Measurements from ENCODE around the gene CCDC66.
"Not testable (repeated sequence)": the region's sequence is repeated elsewhere in the genome, so short reads cannot be mapped to it uniquely, and the experiment has no call there.

Gene CCDC66

DNA sequence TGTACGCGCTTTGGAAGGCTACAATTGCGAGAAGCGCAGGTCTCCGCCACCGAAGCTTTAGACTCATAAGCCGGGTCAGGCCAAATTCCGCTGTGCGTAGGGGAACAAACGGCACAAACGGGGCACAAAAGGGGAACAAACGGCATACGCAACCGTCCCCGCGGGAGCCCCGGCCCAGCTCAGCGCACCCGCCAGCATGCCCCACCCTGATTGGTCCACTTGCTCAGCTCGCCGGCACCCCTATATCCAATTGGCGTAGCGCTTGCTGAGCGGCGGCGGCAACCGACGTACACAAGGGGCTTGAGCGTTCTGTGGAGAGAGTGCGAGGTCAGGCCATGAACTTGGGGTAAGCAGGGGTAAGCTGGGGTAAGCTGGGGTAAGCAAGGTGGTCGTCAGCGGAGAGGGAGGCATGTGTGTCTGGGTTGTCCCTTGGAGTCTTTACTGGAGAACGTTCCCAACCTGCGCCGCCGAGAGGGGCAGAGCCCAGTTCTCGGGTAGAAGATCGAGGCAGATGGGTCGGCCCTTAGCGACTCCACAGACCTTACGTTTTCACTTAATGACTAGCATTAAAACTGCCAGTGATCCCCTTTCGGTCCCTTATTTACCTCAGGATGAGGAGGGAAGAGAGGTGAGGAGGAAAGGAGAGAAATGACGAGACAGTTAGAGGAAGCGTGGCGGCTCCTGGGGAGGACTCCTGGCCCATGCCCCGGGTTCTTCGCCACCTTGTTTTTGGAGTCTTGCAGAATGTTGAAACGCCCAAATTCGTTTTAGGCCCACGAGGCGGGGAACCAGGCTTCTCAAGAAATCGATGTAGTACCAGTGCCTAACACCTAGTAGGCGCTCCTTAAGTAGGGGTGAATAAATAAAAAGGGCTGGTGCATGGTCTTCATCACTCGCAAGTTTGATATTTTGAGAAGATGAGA is at the start of gene CCDC66:
CCDC66 (plus strand) TSS at position 268 of the 923 bp plus-strand sequence; CDS start at position 336, 68 bp downstream.
- peak; percentile 93 for DNase-seq

DNA sequence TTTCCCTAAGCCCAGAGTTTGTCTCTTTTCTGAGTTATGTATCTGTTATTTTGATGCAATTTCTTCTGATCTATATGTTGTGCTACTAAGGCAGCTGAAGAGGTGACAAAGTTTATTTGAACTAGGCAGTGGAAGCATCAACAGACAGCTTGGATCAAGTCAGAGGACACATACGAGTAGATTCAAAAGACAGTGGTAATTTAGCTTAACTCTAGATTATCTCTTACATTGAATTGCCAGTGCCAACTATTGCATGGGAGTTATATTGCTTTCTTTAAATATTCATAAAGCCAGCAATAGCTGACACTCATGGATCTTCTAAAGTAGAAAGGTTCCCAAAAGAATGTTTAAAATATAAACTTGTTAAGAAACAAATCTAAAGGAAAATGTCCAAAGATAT is 37.3 kb upstream of the CCDC66 start:
- DNase-seq = no peak

DNA sequence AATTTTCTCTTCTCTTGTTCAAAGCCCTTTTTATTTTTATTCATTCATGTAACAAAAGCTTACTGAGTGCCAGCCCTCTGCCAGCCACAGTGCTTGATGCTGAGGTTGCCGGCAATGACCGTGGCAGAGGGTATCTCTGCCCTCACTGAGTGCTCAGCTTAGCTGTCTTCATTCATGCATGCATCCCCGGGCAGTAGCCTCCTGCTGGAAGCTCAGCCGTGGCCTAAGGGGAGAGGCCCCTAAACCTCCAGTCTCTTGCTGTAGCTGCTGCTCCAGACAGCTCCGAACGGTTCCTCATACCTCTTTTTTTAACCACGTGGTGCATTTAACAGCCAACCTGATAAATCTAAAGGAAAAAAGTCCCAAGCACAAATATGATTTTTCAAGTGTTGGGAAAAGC is 34.6 kb upstream of the CCDC66 start:
- no peak for DNase-seq

DNA sequence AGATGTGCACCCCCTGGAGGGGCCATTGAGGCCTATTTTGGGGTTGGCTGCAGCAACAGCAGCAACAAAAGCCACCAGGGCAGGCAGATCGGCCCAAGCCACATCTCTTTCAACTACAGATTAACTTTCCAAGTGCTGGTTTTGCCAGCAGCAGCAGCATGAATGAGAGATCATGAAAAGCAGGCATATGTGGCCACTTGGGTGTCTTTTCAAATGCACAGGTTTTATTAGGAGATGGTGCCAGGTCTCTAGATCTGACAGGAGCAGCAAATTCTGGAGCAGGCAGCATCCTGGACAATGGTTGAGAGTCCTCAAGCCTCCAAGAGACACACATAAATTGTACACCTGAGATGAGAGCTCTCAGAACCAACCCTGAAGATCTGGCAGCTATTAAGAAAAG is 31.7 kb upstream of the CCDC66 start:
- no peak for DNase-seq

DNA sequence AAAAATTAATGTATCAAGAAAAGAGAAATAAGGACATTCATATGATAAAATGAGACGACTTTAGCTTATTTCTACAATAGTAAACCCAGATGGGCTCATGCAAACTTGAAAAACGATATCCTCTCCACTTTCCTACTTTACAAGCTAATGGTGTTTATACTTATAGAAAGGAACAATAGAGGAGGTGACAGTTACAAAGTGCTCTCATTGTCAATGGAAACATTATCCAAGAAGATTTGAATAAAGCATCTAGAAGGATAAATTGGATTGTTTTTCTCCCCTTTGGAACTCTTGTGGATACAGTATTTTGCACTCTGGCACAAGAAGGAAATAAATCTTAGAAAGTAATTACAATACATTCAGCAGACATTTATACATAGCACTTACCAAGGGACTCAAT is 20.2 kb upstream of the CCDC66 start:
- DNase-seq = no peak

DNA sequence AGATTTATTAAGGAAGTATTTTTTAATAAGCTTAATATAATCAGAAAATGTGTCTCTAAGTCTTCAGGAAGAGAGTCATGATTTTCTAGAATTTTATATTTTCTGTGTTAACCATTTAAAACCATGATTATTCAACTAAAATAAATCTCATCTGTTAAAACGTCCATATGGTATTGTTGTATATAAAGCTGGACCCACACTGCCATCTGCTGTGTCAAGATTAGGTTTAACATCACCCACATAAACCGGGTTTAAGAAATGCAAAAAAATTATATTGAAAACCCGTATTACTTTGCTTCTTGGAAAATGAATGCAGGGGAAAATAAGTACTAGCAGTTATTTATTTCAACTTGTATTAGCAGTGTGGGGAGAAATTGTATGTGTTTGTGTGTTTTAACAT is 9.5 kb upstream of the CCDC66 start:
- no peak for DNase-seq

DNA sequence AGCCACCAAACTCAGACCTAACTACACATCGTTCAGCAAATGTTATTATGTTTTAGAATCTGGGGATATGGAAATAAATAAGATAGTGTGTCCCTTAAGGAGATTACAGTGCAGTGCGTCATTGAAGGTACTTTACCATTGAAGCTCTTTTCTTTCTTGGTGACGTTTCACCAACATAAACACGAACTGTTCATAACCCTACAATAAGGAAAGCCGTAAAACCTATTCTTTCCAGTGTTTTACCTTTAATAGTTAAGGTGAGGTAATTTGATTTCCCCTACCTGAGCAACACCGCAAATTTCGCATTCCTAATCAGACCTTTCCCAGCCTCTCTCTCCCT is 826 bp downstream of the CCDC66 start:
- DNase-seq = no peak

DNA sequence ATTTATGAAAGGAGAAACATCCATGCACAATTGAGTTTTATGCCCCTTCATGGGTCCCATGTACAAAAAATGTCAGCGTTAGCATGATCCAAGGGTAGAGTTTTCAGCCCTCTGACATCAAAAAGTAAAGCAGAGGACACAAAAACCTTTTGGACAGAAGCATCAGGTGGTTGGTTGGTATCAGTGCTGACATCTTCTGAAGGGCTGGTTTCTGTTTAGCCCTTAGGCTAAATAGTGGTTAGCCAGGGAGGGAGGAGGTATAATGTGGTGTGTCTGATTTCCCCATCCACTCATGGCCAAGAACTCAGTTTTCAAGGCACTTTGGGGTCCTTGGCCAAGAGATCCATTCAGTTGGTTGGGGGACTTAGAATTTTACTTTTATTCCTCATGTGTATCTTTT is 16.5 kb downstream of the CCDC66 start:
- no peak for DNase-seq

DNA sequence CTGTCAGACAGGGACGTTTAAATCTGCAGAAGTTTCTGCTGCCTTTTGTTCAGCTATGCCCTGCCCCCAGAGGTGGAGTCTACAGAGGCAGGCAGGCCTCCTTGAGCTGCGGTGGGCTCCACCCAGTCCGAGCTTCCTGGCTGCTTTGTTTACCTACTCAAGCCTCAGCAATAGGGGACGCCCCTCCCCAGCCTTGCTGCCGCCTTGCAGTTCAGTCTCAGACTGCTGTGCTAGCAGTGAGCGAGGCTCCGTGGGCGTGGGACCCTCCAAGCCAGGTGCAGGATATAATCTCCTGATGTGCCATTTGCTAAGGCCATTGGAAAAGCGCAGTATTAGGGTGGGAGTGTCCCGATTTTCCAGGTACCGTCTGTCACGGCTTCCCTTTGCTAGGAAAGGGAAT is 25.0 kb downstream of the CCDC66 start:
- DNase-seq = not testable (repeated sequence)

DNA sequence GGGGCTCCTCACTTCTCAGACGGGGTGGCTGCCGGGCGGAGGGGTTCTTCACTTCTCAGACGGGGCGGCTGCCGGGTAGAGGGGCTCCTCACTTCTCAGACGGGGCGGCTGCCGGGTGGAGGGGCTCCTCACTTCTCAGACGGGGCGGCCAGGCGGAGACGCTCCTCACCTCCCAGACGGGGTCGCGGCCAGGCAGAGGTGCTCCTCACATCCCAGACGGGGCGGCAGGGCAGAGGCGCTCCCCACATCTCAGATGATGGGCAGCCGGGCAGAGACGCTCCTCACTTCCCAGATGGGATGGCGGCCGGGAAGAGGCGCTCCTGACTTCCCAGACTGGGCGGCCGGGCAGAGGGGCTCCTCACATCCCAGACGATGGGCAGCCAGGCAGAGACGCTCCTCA is 27.3 kb downstream of the CCDC66 start:
- not testable (repeated sequence) for DNase-seq

DNA sequence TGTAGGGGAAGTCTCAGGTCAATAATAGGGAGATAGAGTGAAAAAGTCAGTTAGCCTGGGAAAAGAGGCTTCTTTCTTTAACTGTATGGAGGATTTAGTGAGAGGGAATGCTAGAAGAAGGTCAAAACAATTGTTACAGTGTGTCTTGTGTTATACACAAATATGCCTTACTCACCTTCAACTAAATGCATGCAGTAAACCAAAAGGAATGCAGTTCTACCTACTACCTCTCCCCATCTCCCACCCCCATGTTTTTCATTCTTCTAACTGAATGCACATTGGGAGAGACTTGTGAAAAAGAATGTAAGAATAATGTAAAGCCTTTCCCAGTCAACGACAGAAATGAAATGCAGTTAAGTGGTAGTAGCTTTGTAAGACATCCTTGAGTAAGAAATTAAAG is 33.8 kb downstream of the CCDC66 start:
- DNase-seq = no peak

DNA sequence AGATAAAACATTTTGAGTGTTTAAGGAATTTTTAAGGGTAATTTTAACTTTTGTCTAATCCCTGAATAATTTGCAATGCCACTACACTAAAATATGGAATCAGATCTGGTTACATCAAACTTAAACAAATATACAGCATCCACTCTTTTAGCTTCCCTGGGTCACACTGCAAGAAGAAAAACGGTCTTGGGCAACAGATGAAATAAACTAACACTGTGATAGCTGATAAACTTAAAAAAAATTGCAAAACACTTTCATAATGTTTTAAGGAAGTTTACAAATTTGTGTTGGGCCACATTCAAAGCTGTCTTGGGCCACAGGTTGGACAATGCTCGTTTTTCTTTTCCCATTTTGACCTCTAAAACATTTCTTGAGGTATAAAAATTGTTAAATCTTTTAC is 34.3 kb downstream of the CCDC66 start:
- no peak for DNase-seq

DNA sequence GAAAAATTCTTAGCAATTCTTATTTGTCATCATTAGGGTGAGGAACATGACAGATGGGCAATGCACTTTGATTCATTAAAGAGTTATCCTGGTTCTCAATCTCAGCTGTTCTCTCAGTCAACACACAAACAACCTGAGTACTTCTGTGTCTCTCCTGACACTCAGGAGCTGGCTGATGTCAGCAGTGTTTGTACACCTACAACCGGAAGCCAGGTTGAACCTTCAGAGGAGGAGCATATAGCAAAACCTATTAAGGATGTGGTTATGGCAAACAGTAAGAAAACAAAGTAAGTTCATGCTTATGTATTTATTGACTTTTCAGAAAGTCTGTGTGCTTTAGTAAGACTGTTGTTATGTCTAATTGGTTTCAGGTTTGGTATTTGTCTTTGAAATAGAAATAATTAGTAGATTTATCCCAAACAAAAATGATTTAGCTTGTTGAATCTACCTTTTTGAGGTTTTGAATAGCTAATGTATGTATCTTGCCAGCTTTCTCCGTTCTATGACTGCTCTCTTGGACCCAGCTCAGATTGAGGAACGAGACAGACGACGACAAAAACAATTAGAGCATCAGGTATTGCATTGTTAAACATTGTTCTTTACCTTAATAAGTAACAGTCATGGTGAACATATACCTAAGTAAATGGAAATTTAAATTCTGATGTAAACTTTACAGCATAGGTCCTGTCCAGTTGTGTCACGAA is 36.6 kb downstream of the CCDC66 start:
- peak; percentile 28 for DNase-seq

DNA sequence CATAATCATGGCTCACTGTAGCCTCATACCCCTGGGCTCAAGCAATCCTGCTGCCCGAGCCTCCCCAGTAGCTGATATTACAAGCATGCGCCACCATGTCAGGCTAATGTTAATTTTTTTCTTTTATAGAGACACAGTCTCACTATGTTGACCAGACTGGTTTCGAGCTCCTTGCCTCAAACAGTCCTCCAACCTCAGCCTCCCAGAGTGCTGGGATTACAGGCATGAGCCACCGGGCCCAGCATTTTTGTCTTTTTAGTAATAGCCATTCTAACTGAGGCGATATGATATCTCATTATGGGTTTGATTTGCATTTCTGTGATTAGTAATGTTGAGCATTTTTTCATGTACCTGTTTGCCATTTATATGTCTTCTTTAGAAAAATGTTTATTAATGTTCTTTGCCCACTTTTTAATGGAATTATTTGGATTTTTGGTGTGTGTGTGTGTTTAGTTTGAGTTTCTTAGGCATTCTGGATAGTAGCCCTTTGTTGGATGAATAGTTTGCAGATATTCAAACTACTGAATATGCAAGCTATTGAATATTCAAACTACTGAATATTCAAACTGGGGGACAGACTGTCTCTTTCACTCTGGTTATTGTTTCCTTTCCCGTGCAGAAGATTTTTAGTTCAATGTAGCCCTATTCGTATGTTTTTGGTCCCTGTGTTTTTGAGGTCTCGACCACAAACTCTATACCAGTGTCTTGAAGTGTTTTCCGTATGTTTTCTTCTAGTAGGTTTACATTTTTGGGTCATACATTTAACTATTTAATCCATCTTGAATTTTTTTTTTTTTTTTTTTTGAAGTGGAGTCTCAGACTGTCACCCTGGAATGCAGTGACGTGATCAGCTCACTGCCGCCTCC is 39.2 kb downstream of the CCDC66 start:
- DNase-seq = no peak

DNA sequence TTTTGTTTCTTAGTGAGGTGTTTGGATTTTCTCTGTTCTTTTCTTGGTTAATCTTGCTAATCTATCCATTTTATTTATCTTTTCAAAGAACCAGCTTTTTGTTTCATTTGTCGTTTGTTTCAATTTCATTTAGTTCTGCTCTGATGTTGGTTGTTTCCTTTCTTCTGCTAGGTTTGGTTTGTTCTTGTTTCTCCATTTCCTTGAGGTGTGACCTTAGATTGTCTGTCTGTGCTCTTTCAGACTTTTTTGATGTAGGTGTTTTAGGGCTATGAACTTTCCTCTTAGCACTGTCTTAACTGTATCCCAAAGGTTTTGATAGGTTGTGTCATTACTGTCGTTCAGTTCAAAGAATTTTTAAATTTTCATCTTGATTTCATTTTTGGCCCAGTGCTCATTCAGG is 51.5 kb downstream of the CCDC66 start:
- not testable (repeated sequence) for DNase-seq

DNA sequence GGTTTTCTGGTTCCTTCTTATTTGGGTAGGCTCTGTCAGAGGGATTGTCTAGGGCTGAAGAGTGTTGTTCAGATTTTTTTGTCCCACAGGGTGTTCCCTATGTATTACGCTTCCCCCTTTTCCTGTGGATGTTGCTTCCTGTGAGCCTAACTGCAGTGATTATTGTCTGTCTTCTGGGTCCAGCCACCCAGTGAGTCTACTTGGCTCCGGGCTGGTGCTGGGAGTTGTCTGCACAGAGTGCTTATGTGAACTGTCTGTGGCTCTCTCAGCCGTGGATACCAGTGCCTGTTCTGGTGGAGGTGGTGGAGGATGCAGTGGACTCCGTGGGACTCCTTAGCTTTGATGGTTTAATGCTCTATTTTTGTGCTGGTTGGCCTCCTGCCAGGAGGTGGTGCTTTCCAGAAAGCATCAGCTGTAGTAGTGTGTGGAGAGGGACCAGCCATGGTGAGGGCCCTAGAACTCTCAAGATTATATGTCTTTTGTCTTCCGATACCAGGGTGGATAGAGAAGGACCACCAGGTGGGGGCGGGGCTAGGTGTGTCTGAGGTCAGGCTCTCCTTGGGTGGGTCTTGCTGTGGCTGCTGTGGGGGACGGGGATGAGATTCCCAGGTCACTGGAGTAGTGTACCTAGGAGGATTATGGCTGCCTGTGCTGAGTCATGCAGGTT is 53.8 kb downstream of the CCDC66 start:
- DNase-seq = no peak

DNA sequence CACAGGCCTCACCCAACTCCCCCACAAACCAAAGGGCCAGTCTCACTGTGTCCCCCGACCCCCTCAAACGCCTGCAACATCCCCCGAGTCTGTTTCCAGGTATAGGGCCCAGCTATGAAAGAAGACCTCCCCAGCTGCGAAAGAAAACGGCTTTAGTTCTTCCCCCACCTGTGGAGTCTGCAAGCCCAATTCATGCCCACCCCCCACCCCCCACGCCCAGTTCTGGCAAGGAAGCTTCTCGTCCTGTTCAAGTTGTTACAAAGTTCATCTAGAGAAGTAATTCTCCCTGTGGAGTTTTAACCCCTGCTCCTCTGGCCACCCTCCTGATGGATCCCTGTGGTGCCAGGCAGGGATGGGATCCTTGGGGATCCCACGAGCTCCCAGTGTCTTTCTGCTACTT is 54.4 kb downstream of the CCDC66 start:
- DNase-seq = no peak

DNA sequence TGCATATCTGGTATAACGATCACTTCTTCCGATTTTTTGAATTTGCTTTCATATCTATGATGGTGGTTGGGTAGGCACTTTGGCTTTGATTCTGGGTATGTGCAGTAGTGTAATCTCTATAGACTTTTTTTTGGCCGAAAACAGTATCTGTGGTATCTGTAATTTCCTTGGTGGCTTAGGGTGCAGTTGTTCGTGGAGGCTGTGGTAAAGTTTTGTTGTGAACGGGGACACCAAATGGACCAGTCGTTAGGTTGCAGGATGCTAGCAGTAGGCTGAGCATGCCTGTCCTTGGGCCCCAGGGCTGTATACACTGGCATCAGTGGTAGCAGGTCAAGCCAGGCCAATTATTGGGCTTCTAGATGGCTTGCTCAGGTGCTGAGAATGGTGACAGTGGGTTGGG is 55.2 kb downstream of the CCDC66 start:
- DNase-seq = no peak

DNA sequence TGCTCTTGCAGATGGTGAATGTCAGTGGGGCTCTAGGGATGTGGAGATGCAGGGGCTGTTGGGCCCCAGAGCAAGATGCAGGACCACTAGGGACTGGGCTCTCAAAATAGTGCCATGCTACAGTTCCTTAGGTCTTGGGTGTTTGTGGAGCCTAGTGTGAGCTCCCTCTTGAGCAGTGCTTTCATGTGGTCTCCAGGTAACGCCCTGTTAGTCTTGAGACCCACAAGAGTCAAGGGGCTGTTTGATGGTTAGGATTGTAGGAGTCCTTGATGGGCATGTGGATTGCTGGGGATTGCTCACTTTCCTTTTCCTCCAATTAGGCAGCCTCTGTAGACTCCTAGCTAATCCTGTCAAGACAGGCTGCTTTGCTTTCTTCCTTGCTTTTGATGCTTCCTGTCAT is 56.0 kb downstream of the CCDC66 start:
- DNase-seq = no peak

DNA sequence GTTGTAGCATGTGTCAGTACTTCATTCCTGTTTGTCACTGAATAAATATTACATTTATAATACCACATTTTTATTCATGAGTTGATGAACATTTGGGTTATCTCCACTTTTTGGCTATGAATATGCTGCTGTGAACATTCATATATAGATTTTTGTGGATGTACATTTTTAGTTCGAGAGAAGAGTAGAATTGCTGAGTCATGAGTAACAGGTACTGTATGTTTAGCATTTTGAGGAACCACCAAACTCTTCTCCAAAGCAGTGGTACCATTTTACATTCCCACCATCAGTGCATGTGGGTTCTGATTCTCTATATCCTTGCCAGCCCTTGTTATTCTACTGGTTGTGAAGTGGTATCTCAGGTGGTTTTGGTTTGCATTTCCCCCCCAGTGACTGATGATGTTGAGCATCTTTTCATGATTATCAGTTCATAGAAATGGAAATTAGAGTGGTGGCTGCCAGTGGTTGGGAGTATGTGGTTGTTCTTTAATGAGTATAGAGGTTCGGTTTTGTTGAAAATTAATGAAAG is 59.6 kb downstream of the CCDC66 start:
- no peak for DNase-seq

DNA sequence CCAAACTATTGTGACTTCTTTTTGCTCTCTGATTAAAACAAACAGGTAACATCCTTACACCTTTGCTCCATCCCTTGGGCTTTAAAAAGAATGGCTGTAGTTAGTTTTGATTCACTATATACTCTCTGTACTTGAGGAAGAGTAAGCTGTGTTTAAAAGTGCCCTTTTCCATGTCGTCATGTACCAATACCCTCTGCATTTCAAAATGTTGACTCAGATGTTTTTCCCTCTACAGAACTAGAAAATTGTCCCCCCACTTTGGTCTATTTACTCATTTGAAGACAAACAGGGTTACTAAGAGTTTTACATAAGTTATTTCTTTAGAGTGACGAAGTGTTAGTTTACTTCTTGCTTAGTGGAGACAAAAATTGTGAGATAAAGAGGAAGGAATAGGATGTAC is 63.4 kb downstream of the CCDC66 start:
- no peak for DNase-seq

DNA sequence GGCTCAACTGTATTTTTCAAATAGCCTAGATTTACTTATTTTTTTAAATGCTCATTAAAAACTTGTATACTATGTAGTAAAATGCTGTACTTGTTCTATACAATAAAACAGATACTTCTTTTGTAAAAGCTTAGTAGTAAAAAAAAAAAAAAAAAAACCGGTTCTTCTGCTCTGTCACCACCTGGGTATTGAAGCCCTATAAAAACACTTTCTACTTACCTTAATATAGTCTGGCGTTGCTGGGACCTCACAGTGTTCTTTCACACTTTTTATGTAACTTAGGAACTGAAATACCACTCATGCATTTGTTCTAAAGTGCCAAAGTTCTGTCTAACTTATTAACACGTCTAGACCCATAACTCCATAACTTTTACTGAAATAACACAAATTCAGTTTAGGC is 64.7 kb downstream of the CCDC66 start:
- DNase-seq = no peak

DNA sequence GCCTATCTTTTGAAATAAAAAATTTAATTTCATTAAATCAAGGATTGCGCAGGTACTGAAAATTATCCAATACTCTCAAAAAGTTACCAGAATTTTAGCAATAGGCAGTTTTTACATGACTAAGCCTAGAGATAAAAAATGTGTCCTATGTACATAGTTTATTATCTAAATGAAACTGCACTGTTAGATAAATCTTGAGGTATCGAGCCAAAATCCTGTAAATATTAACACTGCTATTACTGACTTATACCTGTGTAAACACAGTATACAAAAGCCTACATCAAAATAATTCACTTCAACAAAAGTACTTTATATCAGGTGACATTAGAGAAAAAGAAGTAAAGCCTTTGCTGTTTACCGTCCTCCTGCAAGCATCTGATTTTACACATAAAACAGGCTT is 65.4 kb downstream of the CCDC66 start:
- no peak for DNase-seq

Measured in stimulated activated CD8-positive, alpha-beta memory T cell treated with anti-CD3 and anti-CD28 coated beads, Interleukin-4, amount 100 ng/mL, for 48 hours (primary cell).